HEK293 (cell line): ENCODE measurements around the gene TNS1.
A peak's percentile ranks its signal among the peaks of the same experiment; 100 is the strongest.

ENCODE experiments used
- CTCF ChIA-PET: fragments of 350-600 bp; formaldehyde crosslinking; extraction: SDS; loops from one replicate; lab custom pipeline; 2021; ENCODE audit warnings: antibody characterized with exemption; lab: Yijun Ruan, JAX
- POLR2A ChIA-PET: fragments of 300-600 bp; formaldehyde crosslinking; extraction: SDS; loops from one replicate; lab custom pipeline; 2020; ENCODE audit warnings: antibody characterized with exemption, inconsistent platforms; lab: Yijun Ruan, JAX
- H3K27ac ChIP-seq: fragments of 200-500 bp; sonication (Bioruptor generic); 2 replicates; pipeline ENCODE4 v1.5.1; 2014; ENCODE audit warnings: low read depth, low read length, control low read depth, inconsistent platforms; ENCODE audit errors: extremely low read depth
- H3K36me3 ChIP-seq, 2 experiments: fragments of 200-500 bp in 1 of 2; sonication (Bioruptor generic) in 1 of 2; 1 replicate in 1 of 2; 2 replicates in 1 of 2; pipeline ENCODE4 v1.5.1; 2014 to 2017; ENCODE audit warnings: inconsistent platforms in 2 of 2, low read length in 2 of 2; ENCODE audit not compliant: control insufficient read depth in 2 of 2, insufficient read depth in 1 of 2
- H3K4me1 ChIP-seq: fragments of 200-500 bp; sonication (Bioruptor generic); 2 replicates; pipeline ENCODE4 v1.5.1; 2014; ENCODE audit warnings: mild to moderate bottlenecking, low read length, inconsistent platforms; ENCODE audit not compliant: control insufficient read depth, insufficient read depth
- H3K4me3 ChIP-seq: 2 replicates; pipeline ENCODE4 v1.5.1; 2011; ENCODE audit warnings: low read depth, mild to moderate bottlenecking, control low read depth, low read length, moderate library complexity
- H3K9me3 ChIP-seq: fragments of 200-500 bp; sonication (Bioruptor generic); 2 replicates; pipeline ENCODE4 v1.5.1; 2014; ENCODE audit warnings: low read depth, low read length, inconsistent platforms; ENCODE audit not compliant: control insufficient read depth, insufficient read depth
- GLIS2 ChIP-seq: fragments of 450-650 bp; formaldehyde crosslinking; IDR thresholded peaks from 2 replicates; pipeline ENCODE4 v1.5.1; 2016; ENCODE audit warnings: missing biosample characterization, missing genetic modification characterization
- IKZF3 ChIP-seq: fragments of 450-650 bp; IDR thresholded peaks from 2 replicates; pipeline ENCODE4 v1.5.0; 2018; ENCODE audit warnings: missing biosample characterization, mild to moderate bottlenecking, missing genetic modification characterization, moderate library complexity
- MYNN ChIP-seq: fragments of 450-650 bp; formaldehyde crosslinking; IDR thresholded peaks from 2 replicates; pipeline ENCODE4 v1.5.1; 2016; ENCODE audit warnings: missing biosample characterization, missing genetic modification characterization, borderline replicate concordance
- REPIN1 ChIP-seq: fragments of 450-650 bp; formaldehyde crosslinking; IDR thresholded peaks from 2 replicates; pipeline ENCODE4 v1.5.1; 2017; ENCODE audit warnings: missing biosample characterization, missing genetic modification characterization, low read depth
- SP2 ChIP-seq: fragments of 450-650 bp; formaldehyde crosslinking; IDR thresholded peaks from 2 replicates; pipeline ENCODE4 v1.5.1; 2016; ENCODE audit warnings: missing biosample characterization, missing genetic modification characterization
- WT1 ChIP-seq: fragments of 450-650 bp; formaldehyde crosslinking; IDR thresholded peaks from 2 replicates; pipeline ENCODE4 v1.5.1; 2016; ENCODE audit warnings: missing biosample characterization, missing genetic modification characterization
- YY1 ChIP-seq: fragments of 450-650 bp; formaldehyde crosslinking; IDR thresholded peaks from 2 replicates; pipeline ENCODE4 v1.5.1; 2018; ENCODE audit warnings: missing biosample characterization, missing genetic modification characterization
- ZBTB17 ChIP-seq: fragments of 450-650 bp; formaldehyde crosslinking; IDR thresholded peaks from 2 replicates; pipeline ENCODE4 v1.5.1; 2016; ENCODE audit warnings: missing biosample characterization, missing genetic modification characterization
- ZFP69B ChIP-seq: fragments of 450-650 bp; formaldehyde crosslinking; IDR thresholded peaks from 2 replicates; pipeline ENCODE4 v1.5.1; 2016; ENCODE audit warnings: missing biosample characterization, missing genetic modification characterization
- ZIC2 ChIP-seq: fragments of 450-650 bp; formaldehyde crosslinking; IDR thresholded peaks from 2 replicates; pipeline ENCODE4 v1.5.1; 2016; ENCODE audit warnings: missing biosample characterization, missing genetic modification characterization
- ZNF112 ChIP-seq: fragments of 450-650 bp; formaldehyde crosslinking; IDR thresholded peaks from 2 replicates; pipeline ENCODE4 v1.5.0; 2017; ENCODE audit warnings: missing biosample characterization, missing genetic modification characterization
- ZNF114 ChIP-seq: fragments of 450-650 bp; formaldehyde crosslinking; IDR thresholded peaks from 2 replicates; pipeline ENCODE4 v1.5.0; 2017; ENCODE audit warnings: missing biosample characterization, missing genetic modification characterization
- ZNF121 ChIP-seq: fragments of 450-650 bp; formaldehyde crosslinking; IDR thresholded peaks from 2 replicates; pipeline ENCODE4 v1.5.1; 2016; ENCODE audit warnings: missing biosample characterization, missing genetic modification characterization
- ZNF19 ChIP-seq: fragments of 450-650 bp; formaldehyde crosslinking; IDR thresholded peaks from 2 replicates; pipeline ENCODE4; 2016; ENCODE audit warnings: missing biosample characterization, missing genetic modification characterization, low read depth
- ZNF221 ChIP-seq: fragments of 450-650 bp; formaldehyde crosslinking; IDR thresholded peaks from 2 replicates; pipeline ENCODE4 v1.5.1; 2017; ENCODE audit warnings: missing biosample characterization, missing genetic modification characterization, borderline replicate concordance
- ZNF274 ChIP-seq, 2 experiments: fragments of 200-500 bp in 1 of 2; fragments of 450-650 bp in 1 of 2; sonication (Bioruptor generic) in 1 of 2; formaldehyde crosslinking in 1 of 2; IDR thresholded peaks; 2 replicates each; pipeline versions ENCODE4 v1.5.1 to v1.6.1; 2014 to 2016; ENCODE audit warnings: borderline replicate concordance in 1 of 2, inconsistent platforms in 1 of 2, low read length in 1 of 2, missing biosample characterization in 1 of 2, missing genetic modification characterization in 1 of 2
- ZNF416 ChIP-seq: fragments of 450-650 bp; formaldehyde crosslinking; IDR thresholded peaks from 2 replicates; pipeline ENCODE4 v1.5.1; 2016; ENCODE audit warnings: missing biosample characterization, missing genetic modification characterization
- ZNF423 ChIP-seq: fragments of 450-650 bp; formaldehyde crosslinking; IDR thresholded peaks from 2 replicates; pipeline ENCODE4 v1.5.1; 2016; ENCODE audit warnings: missing biosample characterization, missing genetic modification characterization
- ZNF701 ChIP-seq: fragments of 450-650 bp; formaldehyde crosslinking; IDR thresholded peaks from 2 replicates; pipeline ENCODE4 v1.5.1; 2016; ENCODE audit warnings: missing biosample characterization, missing genetic modification characterization
- ZNF830 ChIP-seq: fragments of 450-650 bp; IDR thresholded peaks from 2 replicates; pipeline ENCODE4 v1.5.0; 2018; ENCODE audit warnings: missing biosample characterization, missing genetic modification characterization, low read depth, mild to moderate bottlenecking, moderate library complexity
- TF ChIP-seq, protein P1 (sequence below): fragments of 450-650 bp; formaldehyde crosslinking; IDR thresholded peaks from 2 replicates; pipeline ENCODE4 v1.5.1; 2016; ENCODE audit warnings: missing biosample characterization, missing genetic modification characterization
- TF ChIP-seq, protein P2 (sequence below): fragments of 450-650 bp; formaldehyde crosslinking; IDR thresholded peaks from 2 replicates; pipeline ENCODE4 v1.5.1; 2016; ENCODE audit warnings: missing biosample characterization, missing genetic modification characterization
- TF ChIP-seq, protein P3 (sequence below): fragments of 450-650 bp; formaldehyde crosslinking; IDR thresholded peaks from 2 replicates; pipeline ENCODE4 v1.5.1; 2016; ENCODE audit warnings: missing biosample characterization, missing genetic modification characterization
- TF ChIP-seq, protein P4 (sequence below): fragments of 450-650 bp; formaldehyde crosslinking; IDR thresholded peaks from 2 replicates; pipeline ENCODE4 v1.5.1; 2016; ENCODE audit warnings: missing biosample characterization, missing genetic modification characterization
- TF ChIP-seq, protein P5 (sequence below): fragments of 450-650 bp; formaldehyde crosslinking; IDR thresholded peaks from 2 replicates; pipeline ENCODE4 v1.5.1; 2016; ENCODE audit warnings: missing biosample characterization, missing genetic modification characterization

The TNS1 gene

DNA sequence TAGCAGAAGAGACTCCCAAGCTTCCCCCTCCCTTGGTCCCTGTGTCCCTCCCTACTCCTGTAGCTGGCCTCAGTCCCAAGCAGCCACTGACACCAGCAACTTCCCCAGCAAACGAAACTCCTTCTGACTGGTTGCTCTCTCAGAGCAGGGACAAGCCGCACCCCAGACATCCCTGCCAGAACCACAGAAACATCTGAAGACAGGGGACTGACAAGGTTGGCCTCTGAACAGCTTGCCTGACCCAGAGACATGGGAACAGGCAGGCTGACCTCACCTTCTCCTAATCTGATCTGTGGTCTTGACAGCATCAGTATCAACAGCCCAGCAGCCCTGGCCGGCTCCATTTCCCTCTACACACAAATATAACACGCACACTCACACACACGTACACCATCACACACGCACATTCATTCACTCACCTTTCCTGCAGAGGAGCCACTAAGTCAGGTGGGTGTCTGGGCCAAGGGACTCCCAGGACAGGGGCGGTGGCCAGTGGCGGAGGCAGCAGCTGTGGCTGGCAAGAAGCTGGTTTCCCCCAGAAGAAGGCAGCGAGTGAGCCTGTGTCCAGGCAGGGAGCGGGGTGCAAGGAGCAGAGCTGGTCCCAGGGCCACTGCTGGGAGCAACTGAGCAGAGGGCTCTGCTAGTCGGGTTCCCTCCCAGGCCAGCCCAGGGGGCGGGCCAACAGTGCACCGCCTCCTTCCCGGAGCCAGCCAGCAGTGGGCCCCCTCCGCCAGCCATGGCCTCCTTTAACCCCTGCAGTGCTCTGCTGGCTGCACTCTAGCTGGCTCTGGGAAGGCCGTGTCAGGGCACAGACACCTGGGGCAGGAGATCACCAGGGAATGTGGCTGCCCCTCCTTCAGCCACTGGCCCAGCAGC lies 59.1 kb downstream of the TNS1 start:
- TF ChIP-seq ZIC2 (tag by site-specific recombination), result peak; percentile 90
- TF ChIP-seq ZNF112 (tag by site-specific recombination), result no peak
- no peak for TF ChIP-seq ZNF274 (IDR thresholded peaks at IDR 0.05; ENCODE audit: low read length)
- TF ChIP-seq ZNF274 (tag by site-specific recombination; IDR thresholded peaks at IDR 0.05; ENCODE audit: borderline replicate concordance), result no peak
- no peak for TF ChIP-seq REPIN1 (tag by site-specific recombination)
- TF ChIP-seq ZFP69B (tag by site-specific recombination), result peak; percentile 99
- TF ChIP-seq, protein P1, sequence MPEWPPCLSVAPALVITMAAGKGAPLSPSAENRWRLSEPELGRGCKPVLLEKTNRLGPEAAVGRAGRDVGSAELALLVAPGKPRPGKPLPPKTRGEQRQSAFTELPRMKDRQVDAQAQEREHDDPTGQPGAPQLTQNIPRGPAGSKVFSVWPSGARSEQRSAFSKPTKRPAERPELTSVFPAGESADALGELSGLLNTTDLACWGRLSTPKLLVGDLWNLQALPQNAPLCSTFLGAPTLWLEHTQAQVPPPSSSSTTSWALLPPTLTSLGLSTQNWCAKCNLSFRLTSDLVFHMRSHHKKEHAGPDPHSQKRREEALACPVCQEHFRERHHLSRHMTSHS, result no peak
- TF ChIP-seq, protein P2, sequence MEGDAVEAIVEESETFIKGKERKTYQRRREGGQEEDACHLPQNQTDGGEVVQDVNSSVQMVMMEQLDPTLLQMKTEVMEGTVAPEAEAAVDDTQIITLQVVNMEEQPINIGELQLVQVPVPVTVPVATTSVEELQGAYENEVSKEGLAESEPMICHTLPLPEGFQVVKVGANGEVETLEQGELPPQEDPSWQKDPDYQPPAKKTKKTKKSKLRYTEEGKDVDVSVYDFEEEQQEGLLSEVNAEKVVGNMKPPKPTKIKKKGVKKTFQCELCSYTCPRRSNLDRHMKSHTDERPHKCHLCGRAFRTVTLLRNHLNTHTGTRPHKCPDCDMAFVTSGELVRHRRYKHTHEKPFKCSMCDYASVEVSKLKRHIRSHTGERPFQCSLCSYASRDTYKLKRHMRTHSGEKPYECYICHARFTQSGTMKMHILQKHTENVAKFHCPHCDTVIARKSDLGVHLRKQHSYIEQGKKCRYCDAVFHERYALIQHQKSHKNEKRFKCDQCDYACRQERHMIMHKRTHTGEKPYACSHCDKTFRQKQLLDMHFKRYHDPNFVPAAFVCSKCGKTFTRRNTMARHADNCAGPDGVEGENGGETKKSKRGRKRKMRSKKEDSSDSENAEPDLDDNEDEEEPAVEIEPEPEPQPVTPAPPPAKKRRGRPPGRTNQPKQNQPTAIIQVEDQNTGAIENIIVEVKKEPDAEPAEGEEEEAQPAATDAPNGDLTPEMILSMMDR, result peak; percentile 50; the same call in 1 of the 2 replicates
- no peak for TF ChIP-seq ZNF19
- no peak for TF ChIP-seq YY1 (tag by site-specific recombination)
- 0 out of 2 replicates have a peak, but pooled peaks have one; percentile 24 for TF ChIP-seq SP2 (tag by site-specific recombination)
- TF ChIP-seq, protein P3, sequence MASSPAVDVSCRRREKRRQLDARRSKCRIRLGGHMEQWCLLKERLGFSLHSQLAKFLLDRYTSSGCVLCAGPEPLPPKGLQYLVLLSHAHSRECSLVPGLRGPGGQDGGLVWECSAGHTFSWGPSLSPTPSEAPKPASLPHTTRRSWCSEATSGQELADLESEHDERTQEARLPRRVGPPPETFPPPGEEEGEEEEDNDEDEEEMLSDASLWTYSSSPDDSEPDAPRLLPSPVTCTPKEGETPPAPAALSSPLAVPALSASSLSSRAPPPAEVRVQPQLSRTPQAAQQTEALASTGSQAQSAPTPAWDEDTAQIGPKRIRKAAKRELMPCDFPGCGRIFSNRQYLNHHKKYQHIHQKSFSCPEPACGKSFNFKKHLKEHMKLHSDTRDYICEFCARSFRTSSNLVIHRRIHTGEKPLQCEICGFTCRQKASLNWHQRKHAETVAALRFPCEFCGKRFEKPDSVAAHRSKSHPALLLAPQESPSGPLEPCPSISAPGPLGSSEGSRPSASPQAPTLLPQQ (tag by site-specific recombination), result peak; percentile 99
- no peak for TF ChIP-seq MYNN (tag by site-specific recombination)
- TF ChIP-seq ZNF114 (tag by site-specific recombination), result no peak
- TF ChIP-seq ZBTB17, result 0 out of 2 replicates have a peak, but pooled peaks have one; percentile 19
- peak; percentile 41; the same call in 1 of the 2 replicates for TF ChIP-seq GLIS2 (tag by site-specific recombination)
- no peak for TF ChIP-seq ZNF701
- TF ChIP-seq WT1, result no peak

DNA sequence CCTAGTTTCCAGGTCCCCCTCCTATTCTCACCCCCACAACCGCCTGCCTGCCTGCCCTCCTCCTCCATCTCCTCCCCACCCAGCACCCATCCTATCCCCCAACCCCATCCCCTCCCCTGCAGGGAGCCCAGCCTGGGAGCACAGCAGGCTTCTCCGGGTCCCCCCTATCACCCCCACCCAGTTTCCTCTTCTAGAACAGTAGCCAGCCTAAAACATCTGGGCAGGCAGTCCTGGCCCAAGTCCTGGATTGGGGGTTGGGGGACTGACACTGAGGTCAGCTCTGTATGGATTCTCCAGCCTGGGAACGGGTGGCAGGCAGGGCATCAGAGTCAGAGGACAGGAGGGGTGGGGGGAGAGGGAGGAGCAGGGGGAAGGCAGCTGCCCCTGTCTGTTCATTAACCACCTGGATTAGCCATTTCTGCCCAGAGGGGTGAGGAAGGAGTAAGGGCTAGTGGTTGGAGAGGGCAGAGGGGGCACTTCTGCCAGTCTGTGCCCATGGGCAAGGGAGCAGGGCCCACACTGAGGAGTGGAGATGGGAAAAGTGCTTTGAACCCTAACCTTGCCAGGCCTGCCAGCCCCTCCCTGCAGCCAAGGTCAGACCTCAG lies 60.0 kb downstream of the TNS1 start:
- CTCF ChIA-PET, result interaction anchor here (0.6 to 2.3 kb wide), 9 partner anchors 11 to 1027 kb away, joined by 3 to 11 read pairs (median 4); no protein-coding TSS in a partner anchor
- H3K4me3 ChIP-seq, result no peak overlapping the region
- no peak for TF ChIP-seq ZNF221 (tag by site-specific recombination)
- no peak for TF ChIP-seq ZNF830 (tag by site-specific recombination)
- TF ChIP-seq ZNF416 (tag by site-specific recombination), result no peak
- no peak for TF ChIP-seq ZNF121
- no peak for TF ChIP-seq ZNF423 (tag by site-specific recombination)
- TF ChIP-seq, protein P4, sequence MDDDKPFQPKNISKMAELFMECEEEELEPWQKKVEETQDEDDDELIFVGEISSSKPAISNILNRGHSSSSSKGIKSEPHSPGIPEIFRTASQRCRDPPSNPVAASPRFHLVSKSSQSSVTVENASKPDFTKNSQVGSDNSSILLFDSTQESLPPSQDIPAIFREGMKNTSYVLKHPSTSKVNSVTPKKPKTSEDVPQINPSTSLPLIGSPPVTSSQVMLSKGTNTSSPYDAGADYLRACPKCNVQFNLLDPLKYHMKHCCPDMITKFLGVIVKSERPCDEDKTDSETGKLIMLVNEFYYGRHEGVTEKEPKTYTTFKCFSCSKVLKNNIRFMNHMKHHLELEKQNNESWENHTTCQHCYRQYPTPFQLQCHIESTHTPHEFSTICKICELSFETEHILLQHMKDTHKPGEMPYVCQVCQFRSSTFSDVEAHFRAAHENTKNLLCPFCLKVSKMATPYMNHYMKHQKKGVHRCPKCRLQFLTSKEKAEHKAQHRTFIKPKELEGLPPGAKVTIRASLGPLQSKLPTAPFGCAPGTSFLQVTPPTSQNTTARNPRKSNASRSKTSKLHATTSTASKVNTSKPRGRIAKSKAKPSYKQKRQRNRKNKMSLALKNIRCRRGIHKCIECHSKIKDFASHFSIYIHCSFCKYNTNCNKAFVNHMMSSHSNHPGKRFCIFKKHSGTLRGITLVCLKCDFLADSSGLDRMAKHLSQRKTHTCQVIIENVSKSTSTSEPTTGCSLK (tag by site-specific recombination), result no peak
- TF ChIP-seq, protein P5, sequence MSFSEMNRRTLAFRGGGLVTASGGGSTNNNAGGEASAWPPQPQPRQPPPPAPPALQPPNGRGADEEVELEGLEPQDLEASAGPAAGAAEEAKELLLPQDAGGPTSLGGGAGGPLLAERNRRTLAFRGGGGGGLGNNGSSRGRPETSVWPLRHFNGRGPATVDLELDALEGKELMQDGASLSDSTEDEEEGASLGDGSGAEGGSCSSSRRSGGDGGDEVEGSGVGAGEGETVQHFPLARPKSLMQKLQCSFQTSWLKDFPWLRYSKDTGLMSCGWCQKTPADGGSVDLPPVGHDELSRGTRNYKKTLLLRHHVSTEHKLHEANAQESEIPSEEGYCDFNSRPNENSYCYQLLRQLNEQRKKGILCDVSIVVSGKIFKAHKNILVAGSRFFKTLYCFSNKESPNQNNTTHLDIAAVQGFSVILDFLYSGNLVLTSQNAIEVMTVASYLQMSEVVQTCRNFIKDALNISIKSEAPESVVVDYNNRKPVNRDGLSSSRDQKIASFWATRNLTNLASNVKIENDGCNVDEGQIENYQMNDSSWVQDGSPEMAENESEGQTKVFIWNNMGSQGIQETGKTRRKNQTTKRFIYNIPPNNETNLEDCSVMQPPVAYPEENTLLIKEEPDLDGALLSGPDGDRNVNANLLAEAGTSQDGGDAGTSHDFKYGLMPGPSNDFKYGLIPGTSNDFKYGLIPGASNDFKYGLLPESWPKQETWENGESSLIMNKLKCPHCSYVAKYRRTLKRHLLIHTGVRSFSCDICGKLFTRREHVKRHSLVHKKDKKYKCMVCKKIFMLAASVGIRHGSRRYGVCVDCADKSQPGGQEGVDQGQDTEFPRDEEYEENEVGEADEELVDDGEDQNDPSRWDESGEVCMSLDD (tag by site-specific recombination), result no peak
- TF ChIP-seq IKZF3, result no peak

More for the DNA sequence above, 59.1 kb downstream of the TNS1 start:
- ChIA-PET CTCF (interaction anchor here (0.7 to 2.3 kb wide), 13 partner anchors 11 to 158 kb away, joined by 3 to 11 read pairs (median 3); no protein-coding TSS in a partner anchor), POLR2A (no interaction called here)
- Histone ChIP-seq H3K4me1 (peaks cover 4% of the 10 kb centered on the region), H3K4me3 (no peak overlapping the region), H3K27ac (no peak overlapping the region), H3K9me3 (no peaks in the 10 kb centered on the region), H3K36me3 (no peaks in the 10 kb centered on the region)

More for the DNA sequence above, 60.0 kb downstream of the TNS1 start:
- POLR2A ChIA-PET, result no interaction called here
- Histone ChIP-seq H3K9me3 (no peaks in the 10 kb centered on the region), H3K27ac (no peak overlapping the region), H3K4me1 (peaks cover 4% of the 10 kb centered on the region), H3K36me3 (no peaks in the 10 kb centered on the region)
